ENCODE measurements around the gene USP48.
"Not testable (repeated sequence)": the region's sequence is repeated elsewhere in the genome, so short reads cannot be mapped to it uniquely, and the experiment has no call there.

The USP48 gene, protein sequence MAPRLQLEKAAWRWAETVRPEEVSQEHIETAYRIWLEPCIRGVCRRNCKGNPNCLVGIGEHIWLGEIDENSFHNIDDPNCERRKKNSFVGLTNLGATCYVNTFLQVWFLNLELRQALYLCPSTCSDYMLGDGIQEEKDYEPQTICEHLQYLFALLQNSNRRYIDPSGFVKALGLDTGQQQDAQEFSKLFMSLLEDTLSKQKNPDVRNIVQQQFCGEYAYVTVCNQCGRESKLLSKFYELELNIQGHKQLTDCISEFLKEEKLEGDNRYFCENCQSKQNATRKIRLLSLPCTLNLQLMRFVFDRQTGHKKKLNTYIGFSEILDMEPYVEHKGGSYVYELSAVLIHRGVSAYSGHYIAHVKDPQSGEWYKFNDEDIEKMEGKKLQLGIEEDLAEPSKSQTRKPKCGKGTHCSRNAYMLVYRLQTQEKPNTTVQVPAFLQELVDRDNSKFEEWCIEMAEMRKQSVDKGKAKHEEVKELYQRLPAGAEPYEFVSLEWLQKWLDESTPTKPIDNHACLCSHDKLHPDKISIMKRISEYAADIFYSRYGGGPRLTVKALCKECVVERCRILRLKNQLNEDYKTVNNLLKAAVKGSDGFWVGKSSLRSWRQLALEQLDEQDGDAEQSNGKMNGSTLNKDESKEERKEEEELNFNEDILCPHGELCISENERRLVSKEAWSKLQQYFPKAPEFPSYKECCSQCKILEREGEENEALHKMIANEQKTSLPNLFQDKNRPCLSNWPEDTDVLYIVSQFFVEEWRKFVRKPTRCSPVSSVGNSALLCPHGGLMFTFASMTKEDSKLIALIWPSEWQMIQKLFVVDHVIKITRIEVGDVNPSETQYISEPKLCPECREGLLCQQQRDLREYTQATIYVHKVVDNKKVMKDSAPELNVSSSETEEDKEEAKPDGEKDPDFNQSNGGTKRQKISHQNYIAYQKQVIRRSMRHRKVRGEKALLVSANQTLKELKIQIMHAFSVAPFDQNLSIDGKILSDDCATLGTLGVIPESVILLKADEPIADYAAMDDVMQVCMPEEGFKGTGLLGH

DNA sequence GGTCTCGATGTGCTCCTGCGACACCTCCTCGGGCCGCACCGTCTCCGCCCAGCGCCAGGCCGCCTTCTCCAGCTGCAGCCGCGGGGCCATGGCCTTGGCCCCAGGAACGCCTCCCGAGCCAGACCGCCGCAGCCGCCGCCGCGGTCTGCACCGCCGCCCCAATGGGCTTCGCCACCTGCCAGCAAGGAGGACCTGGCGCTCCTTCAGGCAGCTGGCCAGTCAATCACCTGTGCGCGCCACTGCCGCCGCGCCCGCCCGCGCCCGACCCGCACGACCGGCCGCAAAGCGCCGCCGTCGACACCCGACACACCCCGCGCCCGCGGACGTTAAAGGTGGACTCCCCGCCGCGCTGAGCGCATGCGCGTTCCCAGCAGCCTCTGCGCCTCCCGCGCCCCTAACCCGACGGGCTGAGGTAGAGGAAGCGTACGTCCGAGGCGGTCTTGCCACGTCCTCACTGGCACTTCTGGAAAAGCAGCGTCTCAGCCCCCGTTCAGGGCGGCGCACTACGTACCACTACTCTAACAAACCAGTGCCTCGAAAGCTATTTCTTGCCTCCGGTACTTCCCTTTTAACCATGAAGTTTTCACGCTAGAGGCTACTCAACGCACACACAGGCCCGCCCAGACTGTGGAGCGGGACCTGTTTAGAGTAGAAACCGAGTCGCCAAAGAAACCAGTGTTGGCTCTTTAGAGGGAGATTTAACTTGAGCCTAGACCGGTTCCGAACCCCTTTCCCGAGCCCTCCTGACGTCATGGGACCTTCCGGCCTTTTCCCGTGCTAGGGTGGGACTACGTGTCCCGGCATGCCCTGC is at the start of gene USP48:
Gene USP48 (minus strand): TSS at position 282 of the 811 bp plus-strand sequence. CDS start 192 bp downstream, at position 90.
- DNase-seq (ENCODE audit: low spot score) = peak; percentile 88

DNA sequence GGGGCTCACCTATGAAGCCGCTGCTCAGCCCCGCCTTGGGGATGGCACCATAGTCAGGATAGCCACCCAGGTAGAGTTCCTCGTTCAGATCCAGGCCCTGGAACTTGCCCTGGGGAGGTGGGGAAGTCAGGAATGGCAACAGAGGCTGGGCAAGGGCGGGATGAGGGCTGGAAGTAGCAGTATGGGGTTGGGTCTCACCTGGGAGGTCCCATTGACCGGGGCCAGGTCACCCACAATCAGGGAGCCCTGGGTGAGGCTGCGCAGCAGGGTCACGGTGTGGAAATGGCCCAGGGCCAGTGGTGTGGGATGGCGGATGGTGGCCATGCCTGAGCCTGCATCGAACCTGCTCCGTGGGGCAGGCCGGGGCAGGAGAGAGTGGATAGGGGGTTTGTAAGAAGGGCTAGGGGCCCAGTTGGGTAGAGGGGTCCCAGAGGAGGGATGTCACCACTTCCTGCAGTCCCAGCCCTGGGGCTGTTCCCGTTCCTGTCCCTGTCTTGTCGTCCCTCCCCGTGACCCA is 48.6 kb upstream of the USP48 start:
- DNase-seq (ENCODE audit: low spot score) = no peak

GRCh38 chr1:21830792-21831453 is 48.0 kb upstream of the USP48 start:
- no peak for DNase-seq (ENCODE audit: low spot score)

DNA sequence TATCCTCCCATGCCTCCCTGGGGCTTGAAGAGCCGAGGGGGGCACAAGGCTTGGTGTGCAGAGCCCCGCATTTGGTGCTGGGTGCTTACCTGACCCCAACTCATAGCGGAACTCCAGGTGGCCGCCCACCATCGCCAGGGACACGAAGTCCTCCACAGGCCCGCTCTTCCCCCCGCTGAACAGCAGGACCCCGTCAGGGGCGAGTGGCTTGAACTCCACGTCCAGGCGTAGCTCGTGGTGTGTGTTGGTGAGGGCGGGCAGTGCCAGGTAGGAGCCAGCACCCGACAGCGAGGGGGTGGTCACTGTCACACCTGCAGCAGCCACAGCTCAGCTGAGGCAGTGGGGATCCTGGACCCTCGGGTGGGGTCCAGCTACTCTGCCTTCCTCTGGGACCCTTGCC is 46.3 kb upstream of the USP48 start:
- DNase-seq (ENCODE audit: low spot score) = no peak

DNA sequence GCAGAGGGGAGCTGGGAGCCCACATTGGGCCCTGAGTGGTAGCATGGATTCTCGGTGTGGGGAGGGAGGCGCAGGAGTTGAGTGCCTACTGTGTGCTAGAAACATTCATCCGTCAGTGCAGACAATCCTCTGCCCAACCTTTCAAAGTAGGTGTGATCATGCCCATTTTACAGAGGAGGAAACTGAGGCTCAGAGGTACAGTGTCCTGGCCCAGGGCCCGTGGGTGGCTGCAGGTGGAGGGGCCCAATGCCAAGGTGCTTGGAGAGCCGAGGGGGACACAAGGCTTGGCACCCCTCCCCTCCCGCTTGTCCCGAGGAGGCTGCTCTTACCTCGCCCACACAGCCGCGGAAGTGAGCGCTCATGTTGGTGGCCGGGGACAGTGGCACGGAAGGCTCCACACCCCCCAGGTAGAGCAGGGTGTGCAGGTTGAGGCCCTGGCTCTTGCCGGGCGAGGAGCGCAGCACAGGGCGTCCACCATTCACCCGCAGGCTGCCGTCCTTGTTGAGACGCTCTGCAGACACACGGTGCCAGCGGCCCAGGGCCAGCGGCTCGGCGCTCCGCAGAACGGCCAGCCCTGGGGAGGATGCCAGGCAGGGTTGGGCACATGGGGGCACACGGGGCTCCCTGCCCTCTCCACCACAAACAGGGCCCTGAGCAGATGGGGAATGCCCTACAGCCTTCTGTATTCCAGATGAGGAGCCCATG is 45.7 kb upstream of the USP48 start:
- DNase-seq (ENCODE audit: low spot score) = no peak

GRCh38 chr1:21828075-21828474 is 45.1 kb upstream of the USP48 start:
- DNase-seq (ENCODE audit: low spot score) = no peak

DNA sequence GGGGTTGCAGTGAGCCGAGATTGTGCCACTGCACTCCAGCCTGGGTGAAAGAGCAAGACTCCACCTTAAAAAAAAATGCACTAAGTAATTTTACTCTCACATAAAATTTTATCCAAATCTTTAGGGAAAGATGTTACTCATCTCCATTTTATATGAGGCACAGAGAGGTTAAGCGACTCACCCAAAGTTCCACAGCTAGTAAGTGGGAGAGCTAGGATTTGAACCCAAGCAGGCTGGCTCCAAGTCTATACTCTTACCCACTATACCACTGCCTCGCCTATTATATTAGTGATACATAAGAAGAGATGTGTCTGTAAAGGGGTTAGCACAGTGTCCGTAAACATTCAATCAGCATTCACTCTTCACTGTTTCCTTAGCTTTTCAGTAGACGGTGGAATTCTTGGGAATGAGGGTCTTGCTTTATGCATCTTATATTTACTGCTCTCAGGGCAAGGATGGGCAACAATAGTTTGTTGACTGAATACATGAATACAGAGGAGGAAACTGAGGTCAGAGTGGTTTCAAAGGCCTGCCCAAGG is 44.3 kb upstream of the USP48 start:
- no peak for DNase-seq (ENCODE audit: low spot score)

DNA sequence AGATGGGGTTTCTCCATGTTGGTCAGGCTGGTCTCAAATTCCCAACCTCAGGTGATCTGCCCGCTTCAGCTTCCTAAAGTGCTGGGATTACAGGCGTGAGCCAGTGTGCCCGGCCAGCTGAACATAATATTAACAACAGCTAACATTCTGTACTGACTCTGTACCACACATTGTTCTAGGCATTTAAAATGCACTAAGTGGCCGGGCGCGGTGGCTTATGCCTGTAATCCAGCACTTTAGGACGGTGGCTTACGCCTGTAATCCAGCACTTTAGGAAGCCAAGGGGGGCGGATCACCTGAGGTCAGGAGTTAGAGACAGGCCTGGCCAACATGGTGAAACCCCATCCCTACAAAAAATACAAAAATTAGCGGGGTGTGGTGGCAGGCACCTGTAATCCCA is 43.7 kb upstream of the USP48 start:
- not testable (repeated sequence) for DNase-seq (ENCODE audit: low spot score)

DNA sequence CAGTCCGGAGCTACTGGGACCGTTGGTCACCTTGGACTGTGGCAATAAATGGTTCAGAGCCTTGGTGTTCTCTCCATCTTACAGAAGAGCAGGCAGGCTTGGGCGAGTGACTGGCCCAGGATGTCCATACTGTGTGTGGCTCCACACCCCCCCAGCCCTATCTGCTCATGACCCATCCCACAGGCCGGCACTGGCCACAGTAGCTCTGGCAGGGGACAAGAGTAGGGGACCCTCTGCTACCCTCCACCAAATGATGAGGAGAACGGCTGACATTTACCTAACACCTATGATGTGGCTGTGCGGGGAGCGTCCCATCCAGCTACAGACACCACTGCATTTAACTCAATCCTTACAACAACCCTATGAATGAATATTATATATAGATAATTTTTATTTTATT is 42.4 kb upstream of the USP48 start:
- peak; percentile 2 for DNase-seq (ENCODE audit: low spot score)

DNA sequence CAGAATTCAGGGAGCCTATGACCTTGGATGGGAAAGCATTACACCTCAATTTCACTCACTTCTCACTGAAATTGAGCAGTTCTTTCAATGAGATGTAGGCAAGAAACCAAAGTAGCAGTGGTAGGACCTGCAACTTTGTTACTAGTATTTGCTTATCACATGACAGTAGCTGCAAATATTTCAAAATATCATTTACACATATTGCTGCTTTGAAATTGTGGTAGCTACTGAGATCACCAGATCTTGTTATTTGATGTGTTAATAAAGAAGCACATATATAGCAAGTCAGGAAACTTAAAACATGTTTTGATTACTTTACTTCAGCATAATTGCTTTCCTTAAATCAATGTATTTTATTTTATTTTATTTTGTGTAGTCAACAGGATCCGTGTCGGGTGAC is 42.0 kb upstream of the USP48 start:
- DNase-seq (ENCODE audit: low spot score) = peak; percentile 0

- DNase-seq (ENCODE audit: low spot score) = no peak
Measured at GRCh38 chr1:21823980-21824702, 41.2 kb upstream of the USP48 start.

DNA sequence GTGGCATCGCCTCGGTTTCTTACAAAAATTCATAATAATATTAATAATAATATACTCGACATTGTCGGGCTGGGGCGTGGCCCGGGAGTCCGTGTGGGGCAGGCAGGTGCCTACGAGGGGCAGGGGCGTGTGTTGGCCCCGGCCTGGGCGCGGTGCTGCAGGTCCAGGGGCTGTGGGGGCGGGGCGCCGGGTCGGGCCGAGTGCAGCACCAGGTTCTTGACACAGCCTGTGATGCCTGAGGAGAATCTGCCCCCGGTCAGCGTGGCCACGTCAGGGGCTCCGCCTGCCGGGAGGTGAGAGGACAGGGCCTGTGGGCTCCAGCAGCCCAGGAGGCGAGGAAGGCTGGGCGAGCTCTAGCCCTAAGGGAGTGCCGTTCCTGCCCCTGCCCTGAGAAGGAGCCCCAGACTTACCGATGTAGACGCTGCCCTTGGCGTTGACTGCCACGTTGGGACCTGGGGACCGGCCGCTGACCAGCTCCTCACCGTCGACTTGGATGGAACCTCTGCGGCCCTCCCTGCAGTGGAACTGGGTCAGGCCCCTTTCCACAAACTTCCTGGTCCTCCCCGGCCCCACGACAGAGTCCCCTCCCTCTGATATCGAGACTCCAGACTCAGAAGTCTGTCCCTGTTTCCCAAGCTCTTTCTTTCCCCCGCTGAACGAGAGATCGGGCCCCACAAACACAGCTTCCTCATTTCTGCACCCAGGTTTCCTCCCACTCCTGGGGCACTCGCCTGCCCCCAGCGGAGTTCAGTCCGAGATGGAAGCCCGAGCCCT is 40.4 kb upstream of the USP48 start:
- no peak for DNase-seq (ENCODE audit: low spot score)

DNA sequence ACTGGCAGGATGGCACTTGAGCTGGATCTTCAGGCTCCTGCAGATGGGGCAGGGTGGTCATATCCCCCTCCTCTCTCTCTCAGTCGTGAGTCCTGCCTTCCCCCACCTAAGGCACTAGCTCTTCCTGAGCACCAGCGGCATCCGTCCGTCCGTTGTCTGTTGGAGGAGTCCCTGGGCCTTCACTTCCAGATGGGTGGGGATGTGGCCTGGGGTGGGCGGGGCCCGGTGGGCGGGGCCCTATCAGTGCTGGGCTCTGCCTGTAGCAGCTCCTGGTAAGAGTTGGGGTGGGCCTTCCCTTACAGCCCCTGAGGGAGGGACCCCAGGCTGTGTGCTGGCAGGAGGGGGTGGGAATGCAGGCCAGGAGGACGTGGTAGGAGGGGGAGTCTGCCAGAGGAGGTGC is 39.4 kb upstream of the USP48 start:
- DNase-seq (ENCODE audit: low spot score) = peak; percentile 93

GRCh38 chr1:21821385-21822019 is 38.6 kb upstream of the USP48 start:
- peak; percentile 5 for DNase-seq (ENCODE audit: low spot score)

GRCh38 chr1:21820597-21821232 is 37.8 kb upstream of the USP48 start:
- peak; percentile 1 for DNase-seq (ENCODE audit: low spot score)

GRCh38 chr1:21818656-21819055 is 35.7 kb upstream of the USP48 start:
- DNase-seq (ENCODE audit: low spot score) = peak; percentile 97

GRCh38 chr1:21816602-21817302 is 33.8 kb upstream of the USP48 start:
- DNase-seq (ENCODE audit: low spot score) = peak; percentile 3

All from iPS-NIHi11 (cell line).